ENCODE data around the gene GLI3.

DNA sequence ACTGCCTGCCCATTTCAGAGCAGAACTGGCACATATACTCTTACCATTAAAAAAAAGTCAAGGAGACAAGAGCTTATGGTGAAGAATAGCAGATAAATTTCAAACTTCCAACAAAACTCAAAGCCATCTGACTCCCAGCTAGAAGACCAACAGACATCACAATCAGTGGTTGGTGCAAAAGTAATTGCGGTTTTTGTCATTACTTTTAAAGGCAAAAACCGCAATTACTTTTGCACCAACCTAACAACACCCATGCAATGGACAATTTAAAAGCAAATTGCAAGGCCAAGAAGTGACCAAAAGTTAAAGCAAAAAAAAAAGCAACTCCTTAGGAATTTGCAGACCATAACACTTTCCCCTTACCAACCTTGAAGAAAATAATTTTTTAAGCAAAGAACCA lies 18.8 kb downstream of the GLI3 start:
- no peak for TF ChIP-seq YY1 (IDR thresholded peaks at IDR 0.05; ENCODE audit: insufficient read depth, insufficient read length)
- no peak for TF ChIP-seq ZNF274 (IDR thresholded peaks at IDR 0.05; ENCODE audit: low read depth, low read length)
- no peak for TF ChIP-seq SUZ12 (IDR thresholded peaks at IDR 0.05; ENCODE audit: extremely low read depth, insufficient read depth, insufficient read length)
